K562 (cell line): ENCODE results near the gene CAMK1D.

Experiments used
- CHD2 ChIP-seq: IDR thresholded peaks from 2 replicates; pipeline ENCODE4 v1.6.1; 2011; ENCODE audit warnings: low read depth, low read length
- FOXA1 ChIP-seq: fragments of 450-650 bp; IDR thresholded peaks from 2 replicates; pipeline ENCODE4 v1.6.1; 2016; ENCODE audit warnings: mild to moderate bottlenecking, borderline replicate concordance
- KLF13 ChIP-seq: fragments of 450-650 bp; IDR thresholded peaks from 2 replicates; pipeline ENCODE4 v1.6.1; 2016; ENCODE audit warnings: missing genetic modification characterization, low read depth, mild to moderate bottlenecking, missing compliant biosample characterization, moderate library complexity, borderline replicate concordance
- POLR2A ChIP-seq: fragments of 450-650 bp; conservative IDR thresholded peaks from 2 replicates; pipeline ENCODE4 v1.6.1; 2016
- SIN3B ChIP-seq: fragments of 450-650 bp; IDR thresholded peaks from 2 replicates; pipeline ENCODE4 v1.6.1; 2017; ENCODE audit warnings: low read depth, mild to moderate bottlenecking, moderate library complexity
- SMARCA5 ChIP-seq: fragments of 450-650 bp; IDR thresholded peaks from 2 replicates; pipeline ENCODE4 v1.6.1; 2016
- ZC3H4 ChIP-seq: sonication (generic); formaldehyde crosslinking; IDR thresholded peaks from 2 replicates; pipeline ENCODE4 v1.9.0; 2021; ENCODE audit warnings: missing genetic modification reagents, borderline replicate concordance
- TF ChIP-seq, protein P1 (sequence below): sonication (generic); formaldehyde crosslinking; IDR thresholded peaks from 2 replicates; pipeline ENCODE4 v1.9.0; 2022; ENCODE audit warnings: mild to moderate bottlenecking, missing genetic modification reagents
- TF ChIP-seq, protein P2 (sequence below), 3 experiments: IDR thresholded peaks in 2 of 3; conservative IDR thresholded peaks in 1 of 3; 2 replicates each; pipeline ENCODE4 v1.5.1; 2011 to 2012; ENCODE audit warnings: low read length in 3 of 3, mild to moderate bottlenecking in 3 of 3, control low read depth in 2 of 3, improper control_type of control experiment in 1 of 3, inconsistent platforms in 1 of 3, low read depth in 1 of 3, mixed read lengths in 1 of 3, moderate library complexity in 1 of 3; ENCODE audit not compliant: insufficient read depth in 2 of 3
- TF ChIP-seq, protein P3 (sequence below): sonication (generic); formaldehyde crosslinking; IDR thresholded peaks from 2 replicates; pipeline ENCODE4 v1.9.0; 2022; ENCODE audit warnings: mild to moderate bottlenecking, missing genetic modification reagents
- TF ChIP-seq, protein P4 (sequence below): fragments of 250-450 bp; sonication (Bioruptor Pico); IDR thresholded peaks from 2 replicates; pipeline ENCODE4 v1.4.0; 2020

DNA sequence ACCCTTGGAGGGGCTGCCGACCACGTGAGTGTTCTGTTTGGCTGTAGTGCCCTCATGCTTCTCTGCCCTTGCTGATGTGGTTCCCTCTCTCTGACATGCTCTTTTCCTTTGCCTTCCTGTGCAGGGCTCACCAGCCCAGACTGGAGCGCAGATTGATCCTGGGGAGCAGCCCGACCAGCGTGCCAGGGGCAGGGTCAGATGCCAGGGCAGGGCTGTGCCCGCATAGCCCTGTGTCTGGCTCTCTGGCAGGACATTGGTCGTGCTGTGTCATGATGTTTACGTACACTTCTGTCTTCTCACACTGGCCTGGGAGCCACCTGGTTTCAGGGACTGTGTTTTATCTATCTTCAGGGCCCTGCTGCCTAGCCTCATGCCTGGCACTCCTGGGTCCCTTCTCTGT, 300.8 kb downstream of the CAMK1D start:
- TF ChIP-seq, protein P1, sequence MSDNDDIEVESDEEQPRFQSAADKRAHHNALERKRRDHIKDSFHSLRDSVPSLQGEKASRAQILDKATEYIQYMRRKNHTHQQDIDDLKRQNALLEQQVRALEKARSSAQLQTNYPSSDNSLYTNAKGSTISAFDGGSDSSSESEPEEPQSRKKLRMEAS (CRISPR knock-in tag), result no peak
- TF ChIP-seq ZC3H4 (CRISPR knock-in tag) (no peak), SMARCA5 (no peak), POLR2A (no peak), SIN3B (no peak), FOXA1 (no peak), KLF13 (tag) (no peak), CHD2 (no peak)
- TF ChIP-seq, protein P2, sequence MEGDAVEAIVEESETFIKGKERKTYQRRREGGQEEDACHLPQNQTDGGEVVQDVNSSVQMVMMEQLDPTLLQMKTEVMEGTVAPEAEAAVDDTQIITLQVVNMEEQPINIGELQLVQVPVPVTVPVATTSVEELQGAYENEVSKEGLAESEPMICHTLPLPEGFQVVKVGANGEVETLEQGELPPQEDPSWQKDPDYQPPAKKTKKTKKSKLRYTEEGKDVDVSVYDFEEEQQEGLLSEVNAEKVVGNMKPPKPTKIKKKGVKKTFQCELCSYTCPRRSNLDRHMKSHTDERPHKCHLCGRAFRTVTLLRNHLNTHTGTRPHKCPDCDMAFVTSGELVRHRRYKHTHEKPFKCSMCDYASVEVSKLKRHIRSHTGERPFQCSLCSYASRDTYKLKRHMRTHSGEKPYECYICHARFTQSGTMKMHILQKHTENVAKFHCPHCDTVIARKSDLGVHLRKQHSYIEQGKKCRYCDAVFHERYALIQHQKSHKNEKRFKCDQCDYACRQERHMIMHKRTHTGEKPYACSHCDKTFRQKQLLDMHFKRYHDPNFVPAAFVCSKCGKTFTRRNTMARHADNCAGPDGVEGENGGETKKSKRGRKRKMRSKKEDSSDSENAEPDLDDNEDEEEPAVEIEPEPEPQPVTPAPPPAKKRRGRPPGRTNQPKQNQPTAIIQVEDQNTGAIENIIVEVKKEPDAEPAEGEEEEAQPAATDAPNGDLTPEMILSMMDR (IDR thresholded peaks at IDR 0.05 in 2 of 3, conservative IDR thresholded peaks at IDR 0.05 in 1 of 3; ENCODE audit: insufficient read depth in 2 of 3, low read depth in 1 of 3, low read length in 3 of 3), result no peak
- TF ChIP-seq, protein P3, sequence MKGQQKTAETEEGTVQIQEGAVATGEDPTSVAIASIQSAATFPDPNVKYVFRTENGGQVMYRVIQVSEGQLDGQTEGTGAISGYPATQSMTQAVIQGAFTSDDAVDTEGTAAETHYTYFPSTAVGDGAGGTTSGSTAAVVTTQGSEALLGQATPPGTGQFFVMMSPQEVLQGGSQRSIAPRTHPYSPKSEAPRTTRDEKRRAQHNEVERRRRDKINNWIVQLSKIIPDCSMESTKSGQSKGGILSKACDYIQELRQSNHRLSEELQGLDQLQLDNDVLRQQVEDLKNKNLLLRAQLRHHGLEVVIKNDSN (CRISPR knock-in tag), result no peak
- TF ChIP-seq, protein P4, sequence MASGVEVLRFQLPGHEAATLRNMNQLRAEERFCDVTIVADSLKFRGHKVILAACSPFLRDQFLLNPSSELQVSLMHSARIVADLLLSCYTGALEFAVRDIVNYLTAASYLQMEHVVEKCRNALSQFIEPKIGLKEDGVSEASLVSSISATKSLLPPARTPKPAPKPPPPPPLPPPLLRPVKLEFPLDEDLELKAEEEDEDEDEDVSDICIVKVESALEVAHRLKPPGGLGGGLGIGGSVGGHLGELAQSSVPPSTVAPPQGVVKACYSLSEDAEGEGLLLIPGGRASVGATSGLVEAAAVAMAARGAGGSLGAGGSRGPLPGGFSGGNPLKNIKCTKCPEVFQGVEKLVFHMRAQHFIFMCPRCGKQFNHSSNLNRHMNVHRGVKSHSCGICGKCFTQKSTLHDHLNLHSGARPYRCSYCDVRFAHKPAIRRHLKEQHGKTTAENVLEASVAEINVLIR (CRISPR knock-in tag), result no peak
